Parathyroid adenoma (tissue), 2 donors: ENCODE measurements around the gene ST3GAL4.

Experiments
- H2AFZ ChIP-seq: fragments of 300-600 bp; sonication (generic); one replicate; pipeline ENCODE4 v1.7.0; 2017; ENCODE audit warnings: antibody characterized with exemption, mild to moderate bottlenecking
- H3K27ac ChIP-seq: fragments of 300-600 bp; sonication (generic); one replicate; pipeline ENCODE4 v1.7.0; 2017
- H3K27me3 ChIP-seq: fragments of 300-600 bp; sonication (generic); one replicate; pipeline ENCODE4 v1.7.0; 2017; ENCODE audit warnings: low read length; ENCODE audit not compliant: control insufficient read depth, insufficient read depth
- H3K36me3 ChIP-seq: fragments of 300-600 bp; sonication (generic); one replicate; pipeline ENCODE4 v1.7.0; 2017; ENCODE audit warnings: low read length; ENCODE audit not compliant: control insufficient read depth, insufficient read depth
- H3K4me1 ChIP-seq: fragments of 300-600 bp; sonication (generic); one replicate; pipeline ENCODE4 v1.7.0; 2017; ENCODE audit warnings: control low read depth
- H3K4me2 ChIP-seq: fragments of 300-600 bp; sonication (generic); one replicate; pipeline ENCODE4 v1.7.0; 2017; ENCODE audit warnings: low read length
- H3K4me3 ChIP-seq: fragments of 300-600 bp; sonication (generic); one replicate; pipeline ENCODE4 v1.7.0; 2017; ENCODE audit warnings: low read depth, low read length
- H3K79me2 ChIP-seq: fragments of 300-600 bp; sonication (generic); one replicate; pipeline ENCODE4 v1.7.0; 2017; ENCODE audit warnings: control low read depth
- H3K9ac ChIP-seq: fragments of 300-600 bp; sonication (generic); one replicate; pipeline ENCODE4 v1.7.0; 2017; ENCODE audit warnings: mild to moderate bottlenecking
- H3K9me3 ChIP-seq: fragments of 300-600 bp; sonication (generic); one replicate; pipeline ENCODE4 v1.7.0; 2017; ENCODE audit warnings: low read length; ENCODE audit not compliant: control insufficient read depth
- CTCF ChIP-seq: fragments of 300-600 bp; sonication (generic); IDR thresholded peaks from one replicate; pipeline ENCODE4 v1.7.0; 2017; ENCODE audit warnings: antibody characterized with exemption, mild to moderate bottlenecking
- donor health status: primary hyperparathyroidism.

ST3GAL4 gene

GRCh38 chr11:126398296-126398695, 42.8 kb downstream of the ST3GAL4 start:
- Histone ChIP-seq H3K4me1 (no peaks in the 10 kb centered on the region), H2AFZ (no peak overlapping the region), H3K9ac (no peak overlapping the region), H3K27ac (no peak overlapping the region), H3K4me3 (no peak overlapping the region), H3K4me2 (no peak overlapping the region), H3K9me3 (no peaks in the 10 kb centered on the region), H3K27me3 (no peaks in the 10 kb centered on the region), H3K79me2 (no peaks in the 10 kb centered on the region), H3K36me3 (no peaks in the 10 kb centered on the region)
- TF ChIP-seq CTCF = no peak

GRCh38 chr11:126398721-126399120, 43.2 kb downstream of the ST3GAL4 start:
- H3K27me3 ChIP-seq = no peaks in the 10 kb centered on the region
- H3K4me1 ChIP-seq = no peaks in the 10 kb centered on the region
- no peak overlapping the region for H3K27ac ChIP-seq
- H3K4me3 ChIP-seq = no peak overlapping the region
- H3K9me3 ChIP-seq = no peaks in the 10 kb centered on the region
- no peaks in the 10 kb centered on the region for H3K36me3 ChIP-seq
- no peak for TF ChIP-seq CTCF
- no peaks in the 10 kb centered on the region for H3K79me2 ChIP-seq
- H3K9ac ChIP-seq = no peak overlapping the region
- no peak overlapping the region for H3K4me2 ChIP-seq
- no peak overlapping the region for H2AFZ ChIP-seq

- no peak overlapping the region for H3K4me2 ChIP-seq
- no peaks in the 10 kb centered on the region for H3K9me3 ChIP-seq
- no peak overlapping the region for H2AFZ ChIP-seq
- H3K27ac ChIP-seq = no peak overlapping the region
- H3K9ac ChIP-seq = no peak overlapping the region
- H3K27me3 ChIP-seq = no peaks in the 10 kb centered on the region
- H3K36me3 ChIP-seq = no peaks in the 10 kb centered on the region
- H3K79me2 ChIP-seq = no peaks in the 10 kb centered on the region
- no peak for TF ChIP-seq CTCF
- H3K4me1 ChIP-seq = no peaks in the 10 kb centered on the region
- no peak overlapping the region for H3K4me3 ChIP-seq
Observed at GRCh38 chr11:126400019-126400418, 44.5 kb downstream of the ST3GAL4 start.

GRCh38 chr11:126400479-126400878, 45.0 kb downstream of the ST3GAL4 start:
- no peak overlapping the region for H2AFZ ChIP-seq
- H3K79me2 ChIP-seq = no peaks in the 10 kb centered on the region
- H3K9ac ChIP-seq = no peak overlapping the region
- H3K27ac ChIP-seq = no peak overlapping the region
- no peaks in the 10 kb centered on the region for H3K27me3 ChIP-seq
- no peak overlapping the region for H3K4me2 ChIP-seq
- no peaks in the 10 kb centered on the region for H3K4me1 ChIP-seq
- H3K9me3 ChIP-seq = no peaks in the 10 kb centered on the region
- no peak overlapping the region for H3K4me3 ChIP-seq
- no peak for TF ChIP-seq CTCF
- H3K36me3 ChIP-seq = no peaks in the 10 kb centered on the region

GRCh38 chr11:126403022-126403581, 47.6 kb downstream of the ST3GAL4 start:
- no peak overlapping the region for H3K4me2 ChIP-seq
- H3K27ac ChIP-seq = no peak overlapping the region
- no peaks in the 10 kb centered on the region for H3K79me2 ChIP-seq
- TF ChIP-seq CTCF = no peak
- no peaks in the 10 kb centered on the region for H3K4me1 ChIP-seq
- no peaks in the 10 kb centered on the region for H3K27me3 ChIP-seq
- no peak overlapping the region for H3K4me3 ChIP-seq
- no peak overlapping the region for H3K9ac ChIP-seq
- H3K36me3 ChIP-seq = no peaks in the 10 kb centered on the region
- no peaks in the 10 kb centered on the region for H3K9me3 ChIP-seq
- H2AFZ ChIP-seq = no peak overlapping the region
